HepG2 (cell line): ENCODE results near the gene ZNF747. TPM values are rescaled to one million over a fixed set of nuclear protein-coding genes. Genes with fewer than 3 reads are reported as not detected.

Source experiments
- AKAP8 ChIP-seq: sonication (generic); formaldehyde crosslinking; IDR thresholded peaks from 2 replicates; pipeline ENCODE4 v1.5.1; 2020; ENCODE audit warnings: mild to moderate bottlenecking, missing genetic modification reagents
- CCDC6 ChIP-seq: sonication (generic); formaldehyde crosslinking; IDR thresholded peaks from 2 replicates; pipeline ENCODE4 v1.8.1; 2022; ENCODE audit warnings: mild to moderate bottlenecking, missing genetic modification reagents, moderate library complexity
- DNMT1 ChIP-seq: sonication (generic); formaldehyde crosslinking; IDR thresholded peaks from 2 replicates; pipeline ENCODE4 v1.5.1; 2020; ENCODE audit warnings: mild to moderate bottlenecking, missing genetic modification reagents
- ELF3 ChIP-seq: IDR thresholded peaks from 2 replicates; pipeline ENCODE4 v1.6.1; 2016; ENCODE audit warnings: missing genetic modification reagents, missing compliant biosample characterization
- GABPB1 ChIP-seq: IDR thresholded peaks from 2 replicates; pipeline ENCODE4 v1.6.1; 2016; ENCODE audit warnings: mild to moderate bottlenecking, missing genetic modification reagents, moderate library complexity, missing compliant biosample characterization
- HOXA5 ChIP-seq: sonication (generic); formaldehyde crosslinking; IDR thresholded peaks from 2 replicates; pipeline ENCODE4 v1.4.0; 2020; ENCODE audit warnings: missing genetic modification reagents
- HOXA9 ChIP-seq: sonication (generic); formaldehyde crosslinking; IDR thresholded peaks from 2 replicates; pipeline ENCODE4 v1.8.1; 2022; ENCODE audit warnings: missing genetic modification reagents, mild to moderate bottlenecking, moderate library complexity, borderline replicate concordance
- IRX3 ChIP-seq: sonication (generic); formaldehyde crosslinking; IDR thresholded peaks from 2 replicates; pipeline ENCODE4 v1.8.1; 2023; ENCODE audit warnings: mild to moderate bottlenecking, low read depth, missing genetic modification reagents, borderline replicate concordance
- ISL2 ChIP-seq: sonication (generic); formaldehyde crosslinking; IDR thresholded peaks from 2 replicates; pipeline ENCODE4 v1.5.0; 2020; ENCODE audit warnings: missing genetic modification reagents
- PAF1 ChIP-seq: IDR thresholded peaks from 2 replicates; pipeline ENCODE4 v1.6.1; 2016; ENCODE audit warnings: missing genetic modification reagents, missing compliant biosample characterization
- REL ChIP-seq: sonication (generic); formaldehyde crosslinking; conservative IDR thresholded peaks from 2 replicates; pipeline ENCODE4 v1.8.0; 2022; ENCODE audit warnings: mild to moderate bottlenecking, missing genetic modification reagents, moderate library complexity
- RFXANK ChIP-seq: IDR thresholded peaks from 2 replicates; pipeline ENCODE4 v1.6.1; 2016
- SAFB2 ChIP-seq: sonication (generic); formaldehyde crosslinking; IDR thresholded peaks from 2 replicates; pipeline ENCODE4 v1.5.1; 2020; ENCODE audit warnings: missing genetic modification reagents, low read depth, mild to moderate bottlenecking, borderline replicate concordance
- SALL1 ChIP-seq: sonication (generic); formaldehyde crosslinking; IDR thresholded peaks from 2 replicates; pipeline ENCODE4 v1.8.0; 2022; ENCODE audit warnings: mild to moderate bottlenecking, missing genetic modification reagents
- TBX2 ChIP-seq: sonication (generic); formaldehyde crosslinking; IDR thresholded peaks from 2 replicates; pipeline ENCODE4 v1.5.0; 2020; ENCODE audit warnings: missing genetic modification reagents, mild to moderate bottlenecking, borderline replicate concordance
- ZBTB3 ChIP-seq: sonication (generic); formaldehyde crosslinking; IDR thresholded peaks from 2 replicates; pipeline ENCODE4 v1.4.0; 2020; ENCODE audit warnings: low read depth, mild to moderate bottlenecking, moderate library complexity, missing genetic modification reagents, borderline replicate concordance
- ZEB1 ChIP-seq: IDR thresholded peaks from 2 replicates; pipeline ENCODE4 v1.6.1; 2012; ENCODE audit warnings: mild to moderate bottlenecking, low read depth, inconsistent platforms; ENCODE audit not compliant: insufficient replicate concordance
- ZNF274 ChIP-seq: sonication (generic); formaldehyde crosslinking; IDR thresholded peaks from 2 replicates; pipeline ENCODE4 v1.5.1; 2020; ENCODE audit warnings: mild to moderate bottlenecking, missing genetic modification reagents
- ZNF441 ChIP-seq: sonication (generic); formaldehyde crosslinking; IDR thresholded peaks from 2 replicates; pipeline ENCODE4 v1.7.0; 2021; ENCODE audit warnings: missing genetic modification reagents, borderline replicate concordance
- ZNF589 ChIP-seq: sonication (generic); formaldehyde crosslinking; conservative IDR thresholded peaks from 2 replicates; pipeline ENCODE4 v1.8.0; 2022; ENCODE audit warnings: mild to moderate bottlenecking, moderate library complexity, missing genetic modification reagents
- ZNF614 ChIP-seq: IDR thresholded peaks from 2 replicates; pipeline ENCODE4 v1.6.1; 2018; ENCODE audit warnings: missing biosample characterization, missing genetic modification reagents, inconsistent platforms, borderline replicate concordance
- ZNF678 ChIP-seq: sonication (generic); formaldehyde crosslinking; IDR thresholded peaks from 2 replicates; pipeline ENCODE4 v1.4.0; 2020; ENCODE audit warnings: mild to moderate bottlenecking, missing genetic modification reagents
- polyA plus RNA-seq, 8 experiments: library from polyadenylated mRNA; depleted of rRNA in 3 of 8; stranded (reverse) in 7 of 8; unstranded in 1 of 8; fragments of >200 nt; fragmentation: Illumina TruSeq in 4 of 8; extraction: Trizol in 4 of 8; gene quantifications; 2 replicates each; pipeline versions ENCODE4 v1.2.1 to v1.2.3, GENCODE V29; 2011 to 2016; ENCODE audit warnings: low read depth in 4 of 8, missing spikeins in 1 of 8, mixed read lengths in 1 of 8; ENCODE audit not compliant: insufficient read depth in 1 of 8
- total RNA-seq, 5 experiments: library from RNA; depleted of rRNA; stranded (reverse); fragments of >200 nt; fragmentation: Illumina TruSeq; extraction: Trizol; gene quantifications; 2 replicates each; pipeline ENCODE4 v1.2.3, GENCODE V29; 2016; ENCODE audit warnings: low read depth in 1 of 5
- TF ChIP-seq, protein P1 (sequence below): IDR thresholded peaks from 2 replicates; pipeline ENCODE4 v1.6.1; 2016; ENCODE audit warnings: missing compliant biosample characterization, missing genetic modification reagents, borderline replicate concordance
- TF ChIP-seq, protein P2 (sequence below): sonication (generic); formaldehyde crosslinking; IDR thresholded peaks from 2 replicates; pipeline ENCODE4 v1.5.0; 2020; ENCODE audit warnings: mild to moderate bottlenecking, missing genetic modification reagents, moderate library complexity
- TF ChIP-seq, protein P3 (sequence below): IDR thresholded peaks from 2 replicates; pipeline ENCODE4 v1.6.1; 2012; ENCODE audit warnings: inconsistent platforms

The ZNF747 gene
- total and polyA plus RNA-seq, 2 of the 13 experiments (the other 11 are each of a cell fraction or from before 2014, with no cell fraction given): 7.2 to 10.2 TPM

DNA sequence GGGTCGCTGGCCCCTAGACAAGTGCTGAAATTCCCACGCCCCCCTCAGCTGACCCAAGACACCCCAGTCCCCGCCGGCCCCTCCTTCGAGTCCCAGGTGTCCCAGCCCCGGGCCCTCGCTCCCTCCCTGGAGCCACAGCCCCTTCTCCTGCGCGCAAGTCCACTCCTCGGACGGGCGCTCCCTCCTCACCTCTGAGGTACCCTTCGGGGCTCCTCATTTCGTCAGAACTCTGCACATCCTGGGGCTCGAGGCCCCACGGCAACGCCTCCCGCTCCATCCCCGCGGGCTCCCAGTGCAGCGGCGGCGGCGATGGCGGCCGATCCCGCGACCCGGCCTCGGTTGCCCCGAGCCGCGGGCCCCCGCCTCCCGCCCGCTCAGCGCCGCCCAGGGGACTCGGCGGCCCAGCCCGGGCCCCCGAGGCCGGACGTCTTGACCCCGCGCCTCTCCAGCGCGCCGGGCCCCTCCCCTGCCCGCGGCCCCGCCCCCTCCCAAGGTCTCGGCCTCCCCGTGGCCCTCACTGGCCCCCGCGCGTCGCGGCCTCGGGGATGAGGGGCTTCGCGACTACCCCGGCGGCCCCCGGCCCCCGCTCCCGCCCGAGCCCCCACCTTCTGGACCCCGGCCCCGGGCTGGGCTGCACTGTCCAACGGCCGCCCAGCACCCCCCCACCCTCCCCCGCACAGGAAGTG lies 8.4 kb downstream of the ZNF747 start, which contains the start of gene ZNF768 (continued):
- TF ChIP-seq CCDC6 (CRISPR knock-in tag): peak; percentile 35; the same call in 1 of the 2 replicates
- no peak for TF ChIP-seq DNMT1 (CRISPR knock-in tag)
- 0 out of 2 replicates have a peak, but pooled peaks have one; percentile 16 for TF ChIP-seq ISL2 (CRISPR knock-in tag)
- 0 out of 2 replicates have a peak, but pooled peaks have one; percentile 22 for TF ChIP-seq SAFB2 (CRISPR knock-in tag)
- TF ChIP-seq ELF3 (CRISPR knock-in tag): no peak
- TF ChIP-seq TBX2 (CRISPR knock-in tag): no peak
- 0 out of 2 replicates have a peak, but pooled peaks have one; percentile 7 for TF ChIP-seq HOXA5 (CRISPR knock-in tag)
- peak; percentile 78; the same call in 1 of the 2 replicates for TF ChIP-seq AKAP8 (CRISPR knock-in tag)
- peak; percentile 74; the same call in 1 of the 2 replicates for TF ChIP-seq HOXA9
- 0 out of 2 replicates have a peak, but pooled peaks have one; percentile 16 for TF ChIP-seq ZNF589 (CRISPR knock-in tag)
- no peak for TF ChIP-seq REL (CRISPR knock-in tag)
- TF ChIP-seq RFXANK (CRISPR knock-in tag): no peak
- peak; percentile 35; the same call in 1 of the 2 replicates for TF ChIP-seq ZNF614 (CRISPR knock-in tag)
- TF ChIP-seq IRX3 (CRISPR knock-in tag): peak; percentile 47; the same call in 1 of the 2 replicates
- TF ChIP-seq GABPB1: peak; percentile 72; the same call in 1 of the 2 replicates
- peak; percentile 36; the same call in 1 of the 2 replicates for TF ChIP-seq SALL1 (CRISPR knock-in tag)
- TF ChIP-seq ZNF441: peak; percentile 40; the same call in 1 of the 2 replicates
- TF ChIP-seq ZNF678 (CRISPR knock-in tag): 0 out of 2 replicates have a peak, but pooled peaks have one; percentile 29
- TF ChIP-seq, protein P1, sequence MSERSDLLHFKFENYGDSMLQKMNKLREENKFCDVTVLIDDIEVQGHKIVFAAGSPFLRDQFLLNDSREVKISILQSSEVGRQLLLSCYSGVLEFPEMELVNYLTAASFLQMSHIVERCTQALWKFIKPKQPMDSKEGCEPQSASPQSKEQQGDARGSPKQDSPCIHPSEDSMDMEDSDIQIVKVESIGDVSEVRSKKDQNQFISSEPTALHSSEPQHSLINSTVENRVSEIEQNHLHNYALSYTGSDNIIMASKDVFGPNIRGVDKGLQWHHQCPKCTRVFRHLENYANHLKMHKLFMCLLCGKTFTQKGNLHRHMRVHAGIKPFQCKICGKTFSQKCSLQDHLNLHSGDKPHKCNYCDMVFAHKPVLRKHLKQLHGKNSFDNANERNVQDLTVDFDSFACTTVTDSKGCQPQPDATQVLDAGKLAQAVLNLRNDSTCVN: 0 out of 2 replicates have a peak, but pooled peaks have one; percentile 33
- TF ChIP-seq, protein P2, sequence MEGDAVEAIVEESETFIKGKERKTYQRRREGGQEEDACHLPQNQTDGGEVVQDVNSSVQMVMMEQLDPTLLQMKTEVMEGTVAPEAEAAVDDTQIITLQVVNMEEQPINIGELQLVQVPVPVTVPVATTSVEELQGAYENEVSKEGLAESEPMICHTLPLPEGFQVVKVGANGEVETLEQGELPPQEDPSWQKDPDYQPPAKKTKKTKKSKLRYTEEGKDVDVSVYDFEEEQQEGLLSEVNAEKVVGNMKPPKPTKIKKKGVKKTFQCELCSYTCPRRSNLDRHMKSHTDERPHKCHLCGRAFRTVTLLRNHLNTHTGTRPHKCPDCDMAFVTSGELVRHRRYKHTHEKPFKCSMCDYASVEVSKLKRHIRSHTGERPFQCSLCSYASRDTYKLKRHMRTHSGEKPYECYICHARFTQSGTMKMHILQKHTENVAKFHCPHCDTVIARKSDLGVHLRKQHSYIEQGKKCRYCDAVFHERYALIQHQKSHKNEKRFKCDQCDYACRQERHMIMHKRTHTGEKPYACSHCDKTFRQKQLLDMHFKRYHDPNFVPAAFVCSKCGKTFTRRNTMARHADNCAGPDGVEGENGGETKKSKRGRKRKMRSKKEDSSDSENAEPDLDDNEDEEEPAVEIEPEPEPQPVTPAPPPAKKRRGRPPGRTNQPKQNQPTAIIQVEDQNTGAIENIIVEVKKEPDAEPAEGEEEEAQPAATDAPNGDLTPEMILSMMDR: no peak
- no peak for TF ChIP-seq PAF1 (CRISPR knock-in tag)
- TF ChIP-seq, protein P3, sequence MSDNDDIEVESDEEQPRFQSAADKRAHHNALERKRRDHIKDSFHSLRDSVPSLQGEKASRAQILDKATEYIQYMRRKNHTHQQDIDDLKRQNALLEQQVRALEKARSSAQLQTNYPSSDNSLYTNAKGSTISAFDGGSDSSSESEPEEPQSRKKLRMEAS: no peak
- no peak for TF ChIP-seq ZNF274
- no peak for TF ChIP-seq ZEB1
- TF ChIP-seq ZBTB3 (CRISPR knock-in tag): peak; percentile 79; the same call in 1 of the 2 replicates
